Activated CD4-positive, alpha-beta T cell treated with anti-CD3 and anti-CD28 coated beads, Interleukin-2, amount 50 U/mL, for 4 hours (primary cell): ENCODE results near the gene GNPAT.
A peak's percentile ranks its signal among the peaks of the same experiment; 100 is the strongest.
"Not testable (repeated sequence)": the region's sequence is repeated elsewhere in the genome, so short reads cannot be mapped to it uniquely, and the experiment has no call there.

Experiments used
- DNase-seq, 2 experiments: peaks; one replicate each; pipeline ENCODE4 v3.0.0-alpha.2; 2020

The GNPAT gene

GRCh38 chr1:231240883-231241735, at the start of gene GNPAT:
TSS of gene GNPAT (plus strand) at chr1:231241212. CDS start at chr1:231241379, 167 bp downstream.
- peak; percentile 85 for DNase-seq

GRCh38 chr1:231192620-231193163, 48.3 kb upstream of the GNPAT start:
- no peak for DNase-seq

- DNase-seq = no peak
Measured at GRCh38 chr1:231193710-231194340, 47.2 kb upstream of the GNPAT start.

- no peak for DNase-seq
Measured at GRCh38 chr1:231194476-231194842, 46.6 kb upstream of the GNPAT start.

- DNase-seq = no peak
Measured at GRCh38 chr1:231194843-231195516, 46.0 kb upstream of the GNPAT start.

GRCh38 chr1:231196307-231196706, 44.7 kb upstream of the GNPAT start:
- DNase-seq = no peak

- DNase-seq = no peak
Measured at GRCh38 chr1:231196728-231197127, 44.3 kb upstream of the GNPAT start.

- no peak for DNase-seq
Measured at GRCh38 chr1:231199868-231200267, 41.1 kb upstream of the GNPAT start.

GRCh38 chr1:231200388-231201031, 40.5 kb upstream of the GNPAT start:
- no peak for DNase-seq

GRCh38 chr1:231201375-231201978, 39.5 kb upstream of the GNPAT start:
- no peak for DNase-seq

GRCh38 chr1:231201979-231202633, 38.9 kb upstream of the GNPAT start:
- no peak for DNase-seq

GRCh38 chr1:231203259-231204057, 37.6 kb upstream of the GNPAT start:
- no peak for DNase-seq

GRCh38 chr1:231206856-231207255, 34.2 kb upstream of the GNPAT start:
- no peak for DNase-seq

- no peak for DNase-seq
Measured at GRCh38 chr1:231207437-231207836, 33.6 kb upstream of the GNPAT start.

GRCh38 chr1:231208980-231209379, 32.0 kb upstream of the GNPAT start:
- DNase-seq = no peak

GRCh38 chr1:231209531-231209930, 31.5 kb upstream of the GNPAT start:
- no peak for DNase-seq

GRCh38 chr1:231210126-231210525, 30.9 kb upstream of the GNPAT start:
- DNase-seq = no peak

GRCh38 chr1:231211005-231211857, 29.8 kb upstream of the GNPAT start:
- DNase-seq = peak; percentile 87 to 92

- DNase-seq = not testable (repeated sequence)
Measured at GRCh38 chr1:231212301-231212700, 28.7 kb upstream of the GNPAT start.
